HG03280 (cell line): ENCODE results near the gene ERGIC1.
"Not testable (repeated sequence)": the region's sequence is repeated elsewhere in the genome, so short reads cannot be mapped to it uniquely, and the experiment has no call there.

Source experiments
- ATAC-seq: cut with Tn5 transposase; IDR thresholded peaks from one replicate; pipeline ENCODE4 v1.9.1; 2021; ENCODE audit warnings: mild to moderate bottlenecking, moderate library complexity; ENCODE audit not compliant: unreplicated experiment

The ERGIC1 gene

GRCh38 chr5:172800088-172800551, 33.9 kb upstream of the ERGIC1 start:
- ATAC-seq = no peak

- no peak for ATAC-seq
These were observed 32.8 kb upstream of the ERGIC1 start for GRCh38 chr5:172801179-172801671.

- no peak for ATAC-seq
These were observed 31.9 kb upstream of the ERGIC1 start for GRCh38 chr5:172802112-172802511.

GRCh38 chr5:172802567-172803176, 31.4 kb upstream of the ERGIC1 start:
- ATAC-seq = no peak

- ATAC-seq = no peak
These were observed 28.9 kb upstream of the ERGIC1 start for GRCh38 chr5:172805018-172805683.

GRCh38 chr5:172805736-172806255, 28.3 kb upstream of the ERGIC1 start:
- ATAC-seq = no peak

- ATAC-seq = peak; percentile 98
These were observed 27.0 kb upstream of the ERGIC1 start for GRCh38 chr5:172806897-172807672.

- ATAC-seq = no peak
These were observed 26.2 kb upstream of the ERGIC1 start for GRCh38 chr5:172807766-172808311.

- ATAC-seq = no peak
These were observed 24.3 kb upstream of the ERGIC1 start for GRCh38 chr5:172809774-172810173.

- ATAC-seq = not testable (repeated sequence)
These were observed 23.1 kb upstream of the ERGIC1 start for GRCh38 chr5:172810996-172811395.

- no peak for ATAC-seq
These were observed 18.4 kb upstream of the ERGIC1 start for GRCh38 chr5:172815631-172816030.

GRCh38 chr5:172816925-172817562, 17.0 kb upstream of the ERGIC1 start:
- ATAC-seq = no peak

GRCh38 chr5:172817664-172818063, 16.4 kb upstream of the ERGIC1 start:
- no peak for ATAC-seq

GRCh38 chr5:172818081-172818480, 16.0 kb upstream of the ERGIC1 start:
- ATAC-seq = no peak

GRCh38 chr5:172819569-172819968, 14.5 kb upstream of the ERGIC1 start:
- no peak for ATAC-seq

GRCh38 chr5:172820046-172820767, 13.8 kb upstream of the ERGIC1 start:
- ATAC-seq = no peak

GRCh38 chr5:172821340-172821985, 12.6 kb upstream of the ERGIC1 start:
- no peak for ATAC-seq

- no peak for ATAC-seq
These were observed 10.2 kb upstream of the ERGIC1 start for GRCh38 chr5:172823840-172824362.

- no peak for ATAC-seq
These were observed 8.3 kb upstream of the ERGIC1 start for GRCh38 chr5:172825610-172826204.
